Activated naive CD4-positive, alpha-beta T cell treated with anti-CD3 and anti-CD28 coated beads, Interleukin-2, amount 50 U/mL, for 72 hours (primary cell): Measurements from ENCODE around the gene RAPGEFL1. TPM values are rescaled to one million over a fixed set of nuclear protein-coding genes. Genes with fewer than 3 reads are reported as not detected.
"Not testable (repeated sequence)": the region's sequence is repeated elsewhere in the genome, so short reads cannot be mapped to it uniquely, and the experiment has no call there.

ENCODE experiments used
- ATAC-seq, 2 donors: fragments of 150-1000 bp; cut with Tn5 transposase; 2 replicates each; pipeline ENCODE4 v1.10.0; 2021; ENCODE audit warnings: mild to moderate bottlenecking in 2 of 2, moderate library complexity in 2 of 2
- DNase-seq, 2 donors: peaks; one replicate each; pipeline ENCODE4 v3.0.0; 2021 to 2022; ENCODE audit warnings: low spot score in 2 of 2
- H3K27ac Mint-ChIP-seq, 2 donors: one replicate each; pipeline ENCODE4 v1.8.0; 2022; ENCODE audit warnings: mild to moderate bottlenecking in 2 of 2, mixed read lengths in 2 of 2
- H3K36me3 Mint-ChIP-seq, 2 donors: one replicate each; pipeline ENCODE4 v1.8.0; 2022; ENCODE audit warnings: mixed read lengths in 2 of 2
- H3K9me3 Mint-ChIP-seq, 2 donors: one replicate each; pipeline ENCODE4 v1.8.0; 2022; ENCODE audit warnings: mixed read lengths in 2 of 2
- total RNA-seq, 2 donors: library from RNA; stranded (reverse); gene quantifications; one replicate each; pipeline ENCODE4 v1.2.3, GENCODE V29; 2022

The RAPGEFL1 gene
- total RNA-seq, result 1 to 10 TPM; 5.3 to 7.1 TPM

- Mint-ChIP-seq H3K27ac (peak within 1 kb of the TSS in 1 of 2 donors; percentile 13), H3K9me3 (no peaks in the 10 kb centered on the region), H3K36me3 (peaks cover 7 to 13% of the 10 kb centered on the region in 2 donors)
- peak; percentile 63 to 80 for DNase-seq
- ATAC-seq, result peak; percentile 86 to 97
These were observed at the start of gene RAPGEFL1 for GRCh38 chr17:40177275-40177874. TSS of gene RAPGEFL1 (plus strand) at chr17:40177470. CDS start at chr17:40177862, 392 bp downstream.

- no peak for DNase-seq
- ATAC-seq, result no peak
- Mint-ChIP-seq H3K9me3 (no peaks in the 10 kb centered on the region), H3K36me3 (peaks cover 42 to 51% of the 10 kb centered on the region in 2 donors), H3K27ac (peak overlapping the region in 1 of 2 donors; percentile 81)
These were observed 47.8 kb upstream of the RAPGEFL1 start for GRCh38 chr17:40129498-40129897.

- ATAC-seq, result no peak
- Mint-ChIP-seq H3K27ac (peak overlapping the region in 1 of 2 donors; percentile 43), H3K9me3 (no peaks in the 10 kb centered on the region), H3K36me3 (peaks cover 42 to 48% of the 10 kb centered on the region in 2 donors)
- DNase-seq, result no peak
These were observed 46.8 kb upstream of the RAPGEFL1 start for GRCh38 chr17:40130352-40131042.

GRCh38 chr17:40134184-40134583 lies 43.1 kb upstream of the RAPGEFL1 start:
- Mint-ChIP-seq H3K9me3 (no peaks in the 10 kb centered on the region), H3K36me3 (peaks cover 35 to 39% of the 10 kb centered on the region in 2 donors), H3K27ac (peak overlapping the region in 1 of 2 donors; percentile 10)
- DNase-seq (no peak), ATAC-seq (no peak)

- ATAC-seq (no peak), DNase-seq (no peak)
- Mint-ChIP-seq H3K27ac (peak overlapping the region; percentile 10 to 87), H3K9me3 (no peaks in the 10 kb centered on the region), H3K36me3 (peaks cover 24 to 34% of the 10 kb centered on the region in 2 donors)
These were observed 41.5 kb upstream of the RAPGEFL1 start for GRCh38 chr17:40135817-40136216.

- ATAC-seq, result peak in 1 of 2 donors; percentile 3
- Mint-ChIP-seq H3K9me3 (no peaks in the 10 kb centered on the region), H3K27ac (peak overlapping the region; percentile 95 to 97), H3K36me3 (peaks cover 17 to 25% of the 10 kb centered on the region in 2 donors)
- no peak for DNase-seq
These were observed 37.7 kb upstream of the RAPGEFL1 start for GRCh38 chr17:40139566-40140058.

- H3K27ac Mint-ChIP-seq, result peak overlapping the region in 1 of 2 donors; percentile 14
- H3K9me3 Mint-ChIP-seq, DNase-seq, ATAC-seq: not testable (repeated sequence)
- peaks cover 27 to 29% of the 10 kb centered on the region in 2 donors for H3K36me3 Mint-ChIP-seq
These were observed 34.1 kb upstream of the RAPGEFL1 start for GRCh38 chr17:40143166-40143565.

- peak overlapping the region in 1 of 2 donors; percentile 81 for H3K27ac Mint-ChIP-seq
- ATAC-seq (no peak), DNase-seq (no peak)
- no peaks in the 10 kb centered on the region for H3K9me3 Mint-ChIP-seq
- H3K36me3 Mint-ChIP-seq, result peaks cover 22 to 33% of the 10 kb centered on the region in 2 donors
These were observed 31.8 kb upstream of the RAPGEFL1 start for GRCh38 chr17:40145476-40145875.

- H3K27ac Mint-ChIP-seq, result peak overlapping the region in 1 of 2 donors; percentile 69
- ATAC-seq (no peak), DNase-seq (no peak)
- peaks cover 8 to 27% of the 10 kb centered on the region in 2 donors for H3K36me3 Mint-ChIP-seq
- H3K9me3 Mint-ChIP-seq, result peaks cover 0 to 4% of the 10 kb centered on the region in 2 donors
These were observed 28.7 kb upstream of the RAPGEFL1 start for GRCh38 chr17:40148527-40148926.

GRCh38 chr17:40150276-40150675 lies 27.0 kb upstream of the RAPGEFL1 start:
- Mint-ChIP-seq H3K36me3 (peaks cover 8 to 40% of the 10 kb centered on the region in 2 donors), H3K27ac (peak overlapping the region in 1 of 2 donors; percentile 51), H3K9me3 (peaks cover 0 to 4% of the 10 kb centered on the region in 2 donors)
- no peak for ATAC-seq
- DNase-seq, result no peak

GRCh38 chr17:40151414-40151963 lies 25.8 kb upstream of the RAPGEFL1 start:
- H3K27ac Mint-ChIP-seq, result peak overlapping the region in 1 of 2 donors; percentile 76
- ATAC-seq, result no peak
- H3K9me3 Mint-ChIP-seq, result peaks cover 0 to 4% of the 10 kb centered on the region in 2 donors
- DNase-seq, result no peak
- peaks cover 5 to 47% of the 10 kb centered on the region in 2 donors for H3K36me3 Mint-ChIP-seq

GRCh38 chr17:40153603-40154236 lies 23.6 kb upstream of the RAPGEFL1 start:
- ATAC-seq (peak in 1 of 2 donors; percentile 79), DNase-seq (peak in 1 of 2 donors; percentile 26)
- H3K36me3 Mint-ChIP-seq, result peaks cover 5 to 40% of the 10 kb centered on the region in 2 donors
- peak overlapping the region; percentile 80 to 99 for H3K27ac Mint-ChIP-seq
- peaks cover 0 to 4% of the 10 kb centered on the region in 2 donors for H3K9me3 Mint-ChIP-seq

- DNase-seq (no peak), ATAC-seq (no peak)
- H3K36me3 Mint-ChIP-seq, result peaks cover 5 to 40% of the 10 kb centered on the region in 2 donors
- H3K27ac Mint-ChIP-seq, result peak overlapping the region in 1 of 2 donors; percentile 35
- H3K9me3 Mint-ChIP-seq, result peaks cover 0 to 3% of the 10 kb centered on the region in 2 donors
These were observed 19.3 kb upstream of the RAPGEFL1 start for GRCh38 chr17:40157973-40158372.

- Mint-ChIP-seq H3K9me3 (no peaks in the 10 kb centered on the region), H3K36me3 (peaks cover 0 to 34% of the 10 kb centered on the region in 2 donors), H3K27ac (peak overlapping the region; percentile 35 to 67)
- DNase-seq, result no peak
- no peak for ATAC-seq
These were observed 18.7 kb upstream of the RAPGEFL1 start for GRCh38 chr17:40158438-40159013.

- Mint-ChIP-seq H3K9me3 (no peaks in the 10 kb centered on the region), H3K27ac (peak overlapping the region in 1 of 2 donors; percentile 65), H3K36me3 (peaks cover 0 to 26% of the 10 kb centered on the region in 2 donors)
- peak in 1 of 2 donors; percentile 3 for DNase-seq
- ATAC-seq, result no peak
These were observed 17.8 kb upstream of the RAPGEFL1 start for GRCh38 chr17:40159456-40159855.

GRCh38 chr17:40167685-40168261 lies 9.5 kb upstream of the RAPGEFL1 start:
- Mint-ChIP-seq H3K36me3 (peaks cover 0 to 5% of the 10 kb centered on the region in 2 donors), H3K9me3 (no peaks in the 10 kb centered on the region), H3K27ac (peak overlapping the region; percentile 20 to 75)
- peak in 1 of 2 donors; percentile 16 for ATAC-seq
- no peak for DNase-seq
